Activated CD8-positive, alpha-beta T cell treated with anti-CD3 and anti-CD28 coated beads for 36 hours (primary cell): ENCODE measurements around the gene HNRNPUL1. TPM values are rescaled to one million over a fixed set of nuclear protein-coding genes. Genes with fewer than 3 reads are reported as not detected.

Source experiments
- ATAC-seq: fragments of 200-7000 bp; cut with Tn5 transposase; one replicate; pipeline ENCODE4 v1.10.0; 2021; ENCODE audit warnings: mild to moderate bottlenecking, moderate library complexity
- CTCF ChIA-PET: fragments of 350-600 bp; sonication (Branson Sonifier 250); formaldehyde crosslinking; loops from one replicate; lab custom pipeline; 2021; ENCODE audit warnings: antibody characterized with exemption; lab: Charles Lee
- POLR2A ChIA-PET: fragments of 350-600 bp; sonication (Branson Sonifier 250); formaldehyde crosslinking; loops from one replicate; lab custom pipeline; 2021; ENCODE audit warnings: antibody characterized with exemption; lab: Charles Lee
- DNase-seq: peaks from one replicate; pipeline ENCODE4 v3.0.0-alpha.2; 2020
- H3K27ac Mint-ChIP-seq: one replicate; pipeline ENCODE4 v1.8.0; 2021; ENCODE audit warnings: mild to moderate bottlenecking, mixed read lengths
- H3K27me3 Mint-ChIP-seq: one replicate; pipeline ENCODE4 v1.8.0; 2021; ENCODE audit warnings: mixed read lengths
- H3K36me3 Mint-ChIP-seq: one replicate; pipeline ENCODE4 v1.8.0; 2021; ENCODE audit warnings: low read depth, mixed read lengths
- H3K4me1 Mint-ChIP-seq: one replicate; pipeline ENCODE4 v1.8.0; 2021; ENCODE audit warnings: low read depth, mixed read lengths
- H3K4me3 Mint-ChIP-seq: one replicate; pipeline ENCODE4 v1.8.0; 2021; ENCODE audit warnings: mild to moderate bottlenecking, moderate library complexity, mixed read lengths
- H3K9me3 Mint-ChIP-seq: one replicate; pipeline ENCODE4 v1.8.0; 2021; ENCODE audit warnings: mixed read lengths
- intact Hi-C: fragments of 100-400 bp; cut with micrococcal nuclease; formaldehyde crosslinking; loops from one replicate; pipeline ENCODE4 v1.10.0; 2022
- total RNA-seq, 2 experiments: library from RNA; stranded (reverse); gene quantifications; one replicate each; pipeline ENCODE4 v1.2.3, GENCODE V29; 2021
- TF ChIP-seq, protein P1 (sequence below): fragments of 200-600 bp; IDR thresholded peaks from one replicate; pipeline ENCODE4 v1.8.0; 2022; ENCODE audit warnings: antibody characterized with exemption, mild to moderate bottlenecking

Gene HNRNPUL1
- total RNA-seq, 2 experiments from 2014 or later: 257 to 259 TPM

DNA sequence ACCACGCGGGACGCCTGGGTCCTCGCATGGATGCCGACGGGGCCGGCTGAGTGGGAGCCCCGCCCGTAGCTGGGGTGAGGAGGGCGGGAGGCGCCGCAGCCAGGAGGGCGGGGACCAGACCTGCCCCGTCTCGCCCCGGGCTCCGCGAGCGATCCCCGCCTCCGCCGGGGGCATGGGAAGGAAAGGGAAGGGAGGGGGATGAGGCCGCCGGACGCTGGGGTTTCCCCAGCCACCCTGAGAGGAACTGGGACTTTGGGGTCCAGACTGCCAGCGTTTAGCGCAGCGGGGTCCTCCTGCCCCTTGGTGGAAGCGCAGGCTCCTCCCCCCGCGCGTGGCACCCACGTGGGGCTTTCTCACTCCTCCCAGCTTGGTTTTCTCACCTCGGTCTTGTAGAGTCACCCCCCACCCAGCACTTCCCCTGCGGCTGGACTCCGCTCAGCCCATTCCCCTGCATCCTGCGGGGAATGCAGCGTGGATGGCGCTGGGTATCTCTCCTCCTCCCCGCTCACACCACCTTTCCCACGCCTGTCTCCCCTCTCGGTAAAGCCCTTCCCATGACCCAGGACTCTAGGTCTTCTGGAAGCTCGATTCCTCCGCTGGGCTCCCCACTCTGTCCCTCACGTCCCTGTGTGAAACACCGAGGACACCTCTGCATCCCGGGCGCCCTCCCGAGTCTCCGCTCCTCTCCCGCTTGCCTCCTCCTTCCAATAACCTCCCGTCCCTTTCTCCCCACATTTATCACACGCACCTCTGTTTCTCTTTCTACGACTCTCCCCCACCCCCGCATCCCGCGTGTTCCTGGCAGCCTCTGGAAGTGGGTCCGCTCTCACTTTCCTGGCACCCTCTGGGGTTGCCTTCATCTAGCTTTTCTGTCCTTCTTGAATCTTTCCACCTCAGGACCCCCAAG is 87.4 kb downstream of the HNRNPUL1 start:
- POLR2A ChIA-PET: interaction anchor here (0.7 to 6.0 kb wide), 17 partner anchors 12 to 179 kb away, joined by 3 to 44 read pairs (median 4); partner anchors contain the start of genes B9D2, CCDC97 and HNRNPUL1
- CTCF ChIA-PET: interaction anchor here (1.0 to 3.0 kb wide), 6 partner anchors 13 to 88 kb away, joined by 3 to 19 read pairs (median 6); partner anchors contain the start of genes B9D2 and HNRNPUL1
- H3K4me3 Mint-ChIP-seq: peak overlapping the region; percentile 100
- H3K9me3 Mint-ChIP-seq: peaks cover 5% of the 10 kb centered on the region
- ATAC-seq: peak; percentile 44
- DNase-seq: peak; percentile 90
- TF ChIP-seq, protein P1, sequence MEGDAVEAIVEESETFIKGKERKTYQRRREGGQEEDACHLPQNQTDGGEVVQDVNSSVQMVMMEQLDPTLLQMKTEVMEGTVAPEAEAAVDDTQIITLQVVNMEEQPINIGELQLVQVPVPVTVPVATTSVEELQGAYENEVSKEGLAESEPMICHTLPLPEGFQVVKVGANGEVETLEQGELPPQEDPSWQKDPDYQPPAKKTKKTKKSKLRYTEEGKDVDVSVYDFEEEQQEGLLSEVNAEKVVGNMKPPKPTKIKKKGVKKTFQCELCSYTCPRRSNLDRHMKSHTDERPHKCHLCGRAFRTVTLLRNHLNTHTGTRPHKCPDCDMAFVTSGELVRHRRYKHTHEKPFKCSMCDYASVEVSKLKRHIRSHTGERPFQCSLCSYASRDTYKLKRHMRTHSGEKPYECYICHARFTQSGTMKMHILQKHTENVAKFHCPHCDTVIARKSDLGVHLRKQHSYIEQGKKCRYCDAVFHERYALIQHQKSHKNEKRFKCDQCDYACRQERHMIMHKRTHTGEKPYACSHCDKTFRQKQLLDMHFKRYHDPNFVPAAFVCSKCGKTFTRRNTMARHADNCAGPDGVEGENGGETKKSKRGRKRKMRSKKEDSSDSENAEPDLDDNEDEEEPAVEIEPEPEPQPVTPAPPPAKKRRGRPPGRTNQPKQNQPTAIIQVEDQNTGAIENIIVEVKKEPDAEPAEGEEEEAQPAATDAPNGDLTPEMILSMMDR: no peak
- intact Hi-C loops: loop anchor here (5.0 to 10.0 kb wide), 2 partner anchors 44 to 87 kb away; partner anchors contain the start of gene HNRNPUL1
- H3K36me3 Mint-ChIP-seq: peaks cover 57% of the 10 kb centered on the region
- H3K27me3 Mint-ChIP-seq: no peaks in the 10 kb centered on the region
- H3K27ac Mint-ChIP-seq: peak overlapping the region; percentile 99
- peaks cover 45% of the 10 kb centered on the region for H3K4me1 Mint-ChIP-seq

DNA sequence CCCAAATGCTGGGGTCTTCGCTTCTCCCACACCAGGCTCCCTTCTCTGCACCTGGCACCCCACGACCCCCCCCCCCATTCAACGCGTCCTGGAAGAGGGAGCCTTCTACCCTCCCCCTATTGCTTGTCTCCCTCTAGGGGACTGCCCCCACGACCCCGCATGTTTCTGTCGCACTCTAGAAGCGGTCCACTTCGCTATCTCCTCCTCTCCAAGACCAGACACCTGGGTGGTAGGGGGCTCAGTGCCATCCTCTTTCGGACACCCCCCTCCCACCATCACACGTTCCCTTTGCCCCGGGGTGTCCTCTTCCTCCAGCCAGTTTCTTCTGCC is 88.1 kb downstream of the HNRNPUL1 start:
- Mint-ChIP-seq H3K4me3 (peak overlapping the region; percentile 100), H3K36me3 (peaks cover 58% of the 10 kb centered on the region), H3K9me3 (peaks cover 5% of the 10 kb centered on the region), H3K27me3 (no peaks in the 10 kb centered on the region), H3K27ac (peak overlapping the region; percentile 99), H3K4me1 (peaks cover 51% of the 10 kb centered on the region)
- ChIA-PET POLR2A (interaction anchor here (0.7 to 6.0 kb wide), 15 partner anchors 12 to 88 kb away, joined by 3 to 44 read pairs (median 5); partner anchors contain the start of genes B9D2, CCDC97, HNRNPUL1 and TMEM91), CTCF (interaction anchor here (1.2 to 3.0 kb wide), 5 partner anchors 12 to 97 kb away, joined by 3 to 19 read pairs (median 6); partner anchors contain the start of genes B9D2 and HNRNPUL1)
- intact Hi-C loops: loop anchor here (5.0 to 10.0 kb wide), 2 partner anchors 45 to 87 kb away; partner anchors contain the start of gene HNRNPUL1
- TF ChIP-seq, protein P1: no peak
- ATAC-seq: no peak
- no peak for DNase-seq

DNA sequence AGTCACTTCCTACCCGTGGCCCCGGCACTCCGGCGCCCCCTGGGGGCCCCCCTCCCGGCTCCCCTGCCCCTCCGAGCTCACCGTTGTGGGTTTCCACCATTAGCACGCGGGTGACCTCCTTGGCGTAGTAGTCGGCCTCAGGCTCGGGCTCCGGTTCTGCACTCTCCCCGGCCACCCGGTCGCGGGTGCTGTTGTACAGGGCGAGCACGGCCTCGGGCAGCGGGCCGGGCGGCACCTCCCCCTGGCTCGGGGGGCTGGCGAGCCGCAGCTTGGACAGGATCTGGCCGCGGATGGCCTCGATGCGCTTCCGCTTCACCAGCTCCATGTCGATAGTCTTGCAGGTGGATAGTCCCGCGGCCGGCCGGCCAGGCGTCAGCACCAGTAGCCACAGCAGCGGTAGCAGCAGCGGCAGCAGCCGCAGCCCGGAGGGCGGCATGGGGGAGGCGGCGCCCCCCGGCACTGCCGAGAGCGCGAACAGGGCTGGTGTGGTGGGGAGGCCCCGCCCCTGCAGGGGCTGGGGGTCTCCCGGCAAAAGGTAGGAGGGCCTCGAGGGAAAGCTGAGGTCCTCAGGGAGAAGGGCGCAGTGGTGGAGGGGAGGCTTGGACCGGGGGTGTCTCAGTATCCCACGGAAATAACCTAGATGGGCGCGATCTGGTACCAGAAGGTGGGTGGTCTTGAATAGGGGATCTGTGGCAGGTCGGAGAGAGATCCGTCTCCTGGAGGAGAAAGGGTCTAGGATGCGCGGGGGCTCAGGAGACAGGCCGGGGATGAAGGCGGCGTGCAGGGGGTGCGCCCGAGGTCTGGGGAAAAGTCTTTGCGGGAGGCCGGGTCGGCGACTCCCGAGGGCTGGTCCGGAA is 88.7 kb downstream of the HNRNPUL1 start:
- peak overlapping the region; percentile 99 for H3K27ac Mint-ChIP-seq

More for the DNA sequence above, 88.7 kb downstream of the HNRNPUL1 start:
- ChIA-PET POLR2A (interaction anchor here (0.7 to 6.0 kb wide), 12 partner anchors 11 to 89 kb away, joined by 3 to 44 read pairs (median 6); partner anchors contain the start of genes B9D2, CCDC97, HNRNPUL1 and TMEM91), CTCF (interaction anchor here (1.2 to 3.0 kb wide), 6 partner anchors 11 to 96 kb away, joined by 3 to 19 read pairs (median 6); partner anchors contain the start of genes B9D2 and HNRNPUL1)
- intact Hi-C loops: loop anchor here (5.0 to 10.0 kb wide), 2 partner anchors 46 to 88 kb away; partner anchors contain the start of gene HNRNPUL1
- DNase-seq (peak; percentile 87), ATAC-seq (peak; percentile 12)
- TF ChIP-seq, protein P1: peak; percentile 4
- peaks cover 55% of the 10 kb centered on the region for H3K36me3 Mint-ChIP-seq
- peaks cover 5% of the 10 kb centered on the region for H3K9me3 Mint-ChIP-seq
- H3K4me1 Mint-ChIP-seq: peaks cover 56% of the 10 kb centered on the region
- no peaks in the 10 kb centered on the region for H3K27me3 Mint-ChIP-seq
- peak overlapping the region; percentile 100 for H3K4me3 Mint-ChIP-seq
